ENCODE measurements around the gene IBSP.

DNA sequence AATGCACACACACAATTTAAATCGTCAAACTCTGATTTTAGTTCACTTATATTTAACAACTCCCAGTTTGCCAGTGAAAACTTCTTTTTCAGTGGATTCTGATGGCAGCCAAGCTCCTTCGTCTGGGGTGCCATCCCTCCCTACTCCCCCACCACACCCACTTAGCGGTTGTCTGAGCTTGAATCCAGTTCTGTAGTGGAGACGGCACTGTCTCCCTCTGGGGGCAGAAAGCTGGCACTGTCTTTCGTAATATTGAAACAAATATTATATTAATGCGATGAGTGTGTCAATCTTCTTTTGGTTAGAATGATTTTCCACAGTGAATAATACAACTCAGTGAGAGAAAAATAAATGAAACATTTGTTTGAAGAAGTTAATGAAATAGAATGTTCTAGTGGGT lies 38.9 kb downstream of the IBSP start:
- TF ChIP-seq CTCF (conservative IDR thresholded peaks at IDR 0.05 in 1 of 2, IDR thresholded peaks at IDR 0.05 in 1 of 2; ENCODE audit: extremely low read depth in 1 of 2, insufficient read depth in 1 of 2, low read depth in 1 of 2, low read length in 2 of 2) (peak; percentile 36 to 49), EZH2 (IDR thresholded peaks at IDR 0.05; ENCODE audit: borderline replicate concordance, low read length) (no peak)

All from mammary epithelial cell (primary cell).